Measurements from ENCODE around the gene SMYD1.

- no peak for TF ChIP-seq POLR2AphosphoS5 (IDR thresholded peaks at IDR 0.05)
- TF ChIP-seq POLR2A (IDR thresholded peaks at IDR 0.05) = no peak
- TF ChIP-seq, protein P1, sequence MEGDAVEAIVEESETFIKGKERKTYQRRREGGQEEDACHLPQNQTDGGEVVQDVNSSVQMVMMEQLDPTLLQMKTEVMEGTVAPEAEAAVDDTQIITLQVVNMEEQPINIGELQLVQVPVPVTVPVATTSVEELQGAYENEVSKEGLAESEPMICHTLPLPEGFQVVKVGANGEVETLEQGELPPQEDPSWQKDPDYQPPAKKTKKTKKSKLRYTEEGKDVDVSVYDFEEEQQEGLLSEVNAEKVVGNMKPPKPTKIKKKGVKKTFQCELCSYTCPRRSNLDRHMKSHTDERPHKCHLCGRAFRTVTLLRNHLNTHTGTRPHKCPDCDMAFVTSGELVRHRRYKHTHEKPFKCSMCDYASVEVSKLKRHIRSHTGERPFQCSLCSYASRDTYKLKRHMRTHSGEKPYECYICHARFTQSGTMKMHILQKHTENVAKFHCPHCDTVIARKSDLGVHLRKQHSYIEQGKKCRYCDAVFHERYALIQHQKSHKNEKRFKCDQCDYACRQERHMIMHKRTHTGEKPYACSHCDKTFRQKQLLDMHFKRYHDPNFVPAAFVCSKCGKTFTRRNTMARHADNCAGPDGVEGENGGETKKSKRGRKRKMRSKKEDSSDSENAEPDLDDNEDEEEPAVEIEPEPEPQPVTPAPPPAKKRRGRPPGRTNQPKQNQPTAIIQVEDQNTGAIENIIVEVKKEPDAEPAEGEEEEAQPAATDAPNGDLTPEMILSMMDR (IDR thresholded peaks at IDR 0.05) = no peak
Observed at GRCh38 chr2:88092773-88093172, 25.1 kb downstream of the SMYD1 start.
